Keratinocyte (primary cell): Measurements from ENCODE around the gene CAVIN1. TPM values are rescaled to one million over a fixed set of nuclear protein-coding genes. Genes with fewer than 3 reads are reported as not detected.

Source experiments
- DNase-seq: peaks from one replicate; pipeline ENCODE4 v3.0.0-alpha.2; 2011; ENCODE audit warnings: low read depth, missing footprints, low spot score
- FAIRE-seq: peaks from 2 replicates; lab custom pipeline; 2011; peaks lifted over from hg19 to GRCh38; lab: Jason Lieb, UNC
- H2AFZ ChIP-seq: 2 replicates; pipeline ENCODE4 v1.6.0; 2012; ENCODE audit warnings: low read length, control low read depth, inconsistent platforms; ENCODE audit not compliant: control insufficient read depth
- H3K27ac ChIP-seq: 2 replicates; pipeline ENCODE4 v1.5.1; 2011; ENCODE audit warnings: low read length; ENCODE audit not compliant: control insufficient read depth, insufficient read depth
- H3K27me3 ChIP-seq: 3 replicates; pipeline ENCODE4 v1.6.0; 2011; ENCODE audit warnings: low read length; ENCODE audit not compliant: control insufficient read depth, insufficient read depth; ENCODE audit errors: extremely low read depth
- H3K36me3 ChIP-seq, 2 experiments: 2 replicates in 1 of 2; 3 replicates in 1 of 2; pipeline ENCODE4 v1.5.1; 2011; ENCODE audit warnings: low read length in 2 of 2, mild to moderate bottlenecking in 1 of 2; ENCODE audit not compliant: control insufficient read depth in 2 of 2, insufficient read depth in 2 of 2; ENCODE audit errors: extremely low read depth in 1 of 2
- H3K4me1 ChIP-seq: 3 replicates; pipeline ENCODE4 v1.5.1; 2011; ENCODE audit warnings: low read length; ENCODE audit not compliant: control insufficient read depth, insufficient read depth; ENCODE audit errors: extremely low read depth
- H3K4me2 ChIP-seq: 3 replicates; pipeline ENCODE4 v1.6.0; 2011; ENCODE audit warnings: low read depth, low read length; ENCODE audit not compliant: control insufficient read depth, insufficient read depth; ENCODE audit errors: extremely low read depth
- H3K4me3 ChIP-seq, 3 experiments: fragments of 200-600 bp in 1 of 3; sonication (generic) in 1 of 3; 2 replicates in 2 of 3; 3 replicates in 1 of 3; pipeline ENCODE4 v1.5.1; 2011 to 2016; ENCODE audit warnings: low read length in 3 of 3, mild to moderate bottlenecking in 3 of 3, control low read depth in 2 of 3, inconsistent platforms in 1 of 3, low read depth in 1 of 3, mixed read lengths in 1 of 3, mixed run types in 1 of 3, moderate library complexity in 1 of 3; ENCODE audit not compliant: control insufficient read depth in 2 of 3, insufficient read depth in 2 of 3; ENCODE audit errors: extremely low read depth in 1 of 3
- H3K79me2 ChIP-seq: 2 replicates; pipeline ENCODE4 v1.6.0; 2012; ENCODE audit warnings: low read length; ENCODE audit not compliant: control insufficient read depth, insufficient read depth
- H3K9ac ChIP-seq: 3 replicates; pipeline ENCODE4 v1.6.0; 2011; ENCODE audit warnings: low read length; ENCODE audit not compliant: control insufficient read depth, insufficient read depth; ENCODE audit errors: extremely low read depth
- H3K9me1 ChIP-seq: 3 replicates; pipeline ENCODE4 v1.6.0; 2011; ENCODE audit warnings: low read length; ENCODE audit not compliant: control insufficient read depth, insufficient read depth; ENCODE audit errors: extremely low read depth
- H3K9me3 ChIP-seq: 2 replicates; pipeline ENCODE4 v1.5.1; 2012; ENCODE audit warnings: low read depth, low read length; ENCODE audit not compliant: control insufficient read depth
- H4K20me1 ChIP-seq: 3 replicates; pipeline ENCODE4 v1.6.0; 2011; ENCODE audit warnings: low read length; ENCODE audit not compliant: control insufficient read depth, insufficient read depth; ENCODE audit errors: extremely low read depth
- EZH2 ChIP-seq: IDR thresholded peaks from one replicate; pipeline ENCODE4 v1.6.1; 2012; ENCODE audit warnings: inconsistent platforms, mild to moderate bottlenecking, low read length, moderate library complexity
- dilution Hi-C: fragments of 300-500 bp; cut with MboI; formaldehyde crosslinking; loops from one replicate; pipeline ENCODE4 v1.7.0; 2020; ENCODE audit warnings: low sequenced_read_pairs; ENCODE audit not compliant: extremely low pct_ligation_motif_present
- polyA plus RNA-seq, 5 experiments: library from polyadenylated mRNA; depleted of rRNA in 3 of 5; stranded (reverse) in 3 of 5; stranded (forward) in 1 of 5; unstranded in 1 of 5; fragments of >200 nt; gene quantifications; 1 replicate in 1 of 5; 2 replicates in 3 of 5; 3 replicates in 1 of 5; pipeline versions ENCODE4 v1.2.1 to v1.2.3, GENCODE V29; 2011 to 2012; ENCODE audit warnings: missing spikeins in 2 of 5, low read depth in 1 of 5, low replicate concordance in 1 of 5
- TF ChIP-seq, protein P1 (sequence below), 3 experiments: IDR thresholded peaks in 1 of 3; conservative IDR thresholded peaks in 1 of 3; optimal IDR thresholded peaks in 1 of 3; 2 replicates in 2 of 3; 3 replicates in 1 of 3; pipeline versions ENCODE3 to v1.5.1; 2011; ENCODE audit warnings: low read length in 3 of 3, mild to moderate bottlenecking in 3 of 3, moderate library complexity in 2 of 3, control low read depth in 1 of 3, inconsistent platforms in 1 of 3; ENCODE audit not compliant: insufficient read depth in 2 of 3; ENCODE audit errors: extremely low read depth in 1 of 3

Gene CAVIN1
- polyA plus RNA-seq, 1 donor (not counting 4 experiments of a cell fraction or from before 2014, with no cell fraction given): 172 TPM

DNA sequence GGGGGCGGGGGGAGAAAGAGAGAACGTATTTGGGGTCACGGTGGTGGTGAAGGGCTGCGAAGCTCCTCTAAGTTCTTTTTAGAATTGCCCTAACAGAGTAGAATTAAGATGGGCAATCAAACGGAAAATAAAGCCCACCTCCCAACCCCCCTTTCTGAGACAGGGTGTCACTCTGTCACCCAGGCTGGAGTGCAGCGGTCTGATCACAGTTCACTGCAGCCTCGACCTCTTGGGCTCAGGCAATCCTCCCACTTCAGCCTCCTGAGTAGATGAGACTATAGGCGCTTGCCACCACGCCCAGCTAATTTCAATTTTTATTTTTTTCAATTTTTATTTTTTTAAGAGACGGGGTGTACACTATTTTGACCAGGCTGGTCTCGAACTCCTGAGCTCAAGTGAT is 710 bp upstream of the CAVIN1 start:
- Histone ChIP-seq H3K9ac (peak overlapping the region; percentile 58), H3K9me1 (no peaks in the 10 kb centered on the region), H3K4me1 (peaks cover 39% of the 10 kb centered on the region), H3K4me2 (peak overlapping the region; percentile 85), H3K9me3 (no peaks in the 10 kb centered on the region), H3K27ac (peak overlapping the region; percentile 60), H3K36me3 (no peaks in the 10 kb centered on the region), H3K79me2 (peaks cover 43% of the 10 kb centered on the region), H4K20me1 (peaks cover 24% of the 10 kb centered on the region), H3K27me3 (no peaks in the 10 kb centered on the region), H3K4me3 (peak overlapping the region; percentile 92 to 97 (median 94)), H2AFZ (no peak overlapping the region)
- FAIRE-seq (no peak), DNase-seq (no peak)
- TF ChIP-seq EZH2: no peak
- dilution Hi-C loops: no loop called here

DNA sequence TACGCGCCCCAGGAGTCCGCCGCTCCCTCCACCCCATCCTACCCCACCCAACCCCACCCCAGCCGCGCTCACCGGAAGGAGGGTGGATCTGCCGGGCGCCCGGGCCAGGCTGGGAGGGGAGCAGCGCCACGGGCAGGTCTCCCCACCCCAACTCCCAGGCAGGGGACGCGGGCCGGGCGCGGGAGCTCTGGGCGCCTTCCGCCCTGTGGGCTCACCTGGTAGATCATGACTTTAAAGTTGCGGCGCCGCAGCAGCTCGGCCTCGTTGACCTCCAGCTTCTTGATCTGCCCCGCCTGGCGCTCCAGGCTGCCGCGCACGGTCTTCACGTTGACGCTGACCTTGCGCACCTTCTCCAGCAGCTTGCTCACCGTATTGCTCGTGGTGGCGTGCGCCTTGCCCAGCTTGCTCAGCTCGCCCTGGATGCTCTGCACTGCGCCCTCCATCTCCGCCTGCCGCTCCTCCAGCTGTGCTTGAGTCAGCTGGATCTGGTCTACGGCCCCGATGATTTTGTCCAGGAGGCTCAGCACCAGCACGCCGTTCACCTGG is 571 bp downstream of the CAVIN1 start:
- H3K4me2 ChIP-seq: peak overlapping the region; percentile 41
- peaks cover 29% of the 10 kb centered on the region for H4K20me1 ChIP-seq
- no peaks in the 10 kb centered on the region for H3K9me1 ChIP-seq
- TF ChIP-seq, protein P1, sequence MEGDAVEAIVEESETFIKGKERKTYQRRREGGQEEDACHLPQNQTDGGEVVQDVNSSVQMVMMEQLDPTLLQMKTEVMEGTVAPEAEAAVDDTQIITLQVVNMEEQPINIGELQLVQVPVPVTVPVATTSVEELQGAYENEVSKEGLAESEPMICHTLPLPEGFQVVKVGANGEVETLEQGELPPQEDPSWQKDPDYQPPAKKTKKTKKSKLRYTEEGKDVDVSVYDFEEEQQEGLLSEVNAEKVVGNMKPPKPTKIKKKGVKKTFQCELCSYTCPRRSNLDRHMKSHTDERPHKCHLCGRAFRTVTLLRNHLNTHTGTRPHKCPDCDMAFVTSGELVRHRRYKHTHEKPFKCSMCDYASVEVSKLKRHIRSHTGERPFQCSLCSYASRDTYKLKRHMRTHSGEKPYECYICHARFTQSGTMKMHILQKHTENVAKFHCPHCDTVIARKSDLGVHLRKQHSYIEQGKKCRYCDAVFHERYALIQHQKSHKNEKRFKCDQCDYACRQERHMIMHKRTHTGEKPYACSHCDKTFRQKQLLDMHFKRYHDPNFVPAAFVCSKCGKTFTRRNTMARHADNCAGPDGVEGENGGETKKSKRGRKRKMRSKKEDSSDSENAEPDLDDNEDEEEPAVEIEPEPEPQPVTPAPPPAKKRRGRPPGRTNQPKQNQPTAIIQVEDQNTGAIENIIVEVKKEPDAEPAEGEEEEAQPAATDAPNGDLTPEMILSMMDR (optimal IDR thresholded peaks at IDR 0.05 in 1 of 3, IDR thresholded peaks at IDR 0.05 in 1 of 3, conservative IDR thresholded peaks at IDR 0.05 in 1 of 3; ENCODE audit: extremely low read depth in 1 of 3, insufficient read depth in 2 of 3, low read length in 3 of 3): peak in 1 of 3 experiments; percentile 1
- TF ChIP-seq EZH2: no peak
- dilution Hi-C loops: no loop called here
- peak overlapping the region; percentile 90 for H3K9ac ChIP-seq
- no peaks in the 10 kb centered on the region for H3K27me3 ChIP-seq
- peak overlapping the region; percentile 92 to 97 (median 94) for H3K4me3 ChIP-seq
- no peak for DNase-seq
- no peak for FAIRE-seq
- peaks cover 0 to 7% of the 10 kb centered on the region in 2 experiments for H3K36me3 ChIP-seq
- H3K27ac ChIP-seq: peak overlapping the region; percentile 80
- peaks cover 56% of the 10 kb centered on the region for H3K79me2 ChIP-seq
- H3K9me3 ChIP-seq: no peaks in the 10 kb centered on the region
- peaks cover 35% of the 10 kb centered on the region for H3K4me1 ChIP-seq
- H2AFZ ChIP-seq: no peak overlapping the region
